AG09319 (cell line): ENCODE results near the gene SYNPO.

Experiments
- DNase-seq: peaks from one replicate; pipeline ENCODE4 v3.0.0-alpha.2; 2010; ENCODE audit warnings: low read depth; ENCODE audit errors: extremely low read depth
- TF ChIP-seq, protein P1 (sequence below): IDR thresholded peaks from 2 replicates; pipeline ENCODE4 v1.5.1; 2011; ENCODE audit warnings: low read depth, mild to moderate bottlenecking, inconsistent platforms, low read length, moderate library complexity

The SYNPO gene

GRCh38 chr5:150625831-150626746 lies 14.4 kb upstream of the SYNPO start:
- no peak for DNase-seq
- TF ChIP-seq, protein P1, sequence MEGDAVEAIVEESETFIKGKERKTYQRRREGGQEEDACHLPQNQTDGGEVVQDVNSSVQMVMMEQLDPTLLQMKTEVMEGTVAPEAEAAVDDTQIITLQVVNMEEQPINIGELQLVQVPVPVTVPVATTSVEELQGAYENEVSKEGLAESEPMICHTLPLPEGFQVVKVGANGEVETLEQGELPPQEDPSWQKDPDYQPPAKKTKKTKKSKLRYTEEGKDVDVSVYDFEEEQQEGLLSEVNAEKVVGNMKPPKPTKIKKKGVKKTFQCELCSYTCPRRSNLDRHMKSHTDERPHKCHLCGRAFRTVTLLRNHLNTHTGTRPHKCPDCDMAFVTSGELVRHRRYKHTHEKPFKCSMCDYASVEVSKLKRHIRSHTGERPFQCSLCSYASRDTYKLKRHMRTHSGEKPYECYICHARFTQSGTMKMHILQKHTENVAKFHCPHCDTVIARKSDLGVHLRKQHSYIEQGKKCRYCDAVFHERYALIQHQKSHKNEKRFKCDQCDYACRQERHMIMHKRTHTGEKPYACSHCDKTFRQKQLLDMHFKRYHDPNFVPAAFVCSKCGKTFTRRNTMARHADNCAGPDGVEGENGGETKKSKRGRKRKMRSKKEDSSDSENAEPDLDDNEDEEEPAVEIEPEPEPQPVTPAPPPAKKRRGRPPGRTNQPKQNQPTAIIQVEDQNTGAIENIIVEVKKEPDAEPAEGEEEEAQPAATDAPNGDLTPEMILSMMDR, result no peak

DNA sequence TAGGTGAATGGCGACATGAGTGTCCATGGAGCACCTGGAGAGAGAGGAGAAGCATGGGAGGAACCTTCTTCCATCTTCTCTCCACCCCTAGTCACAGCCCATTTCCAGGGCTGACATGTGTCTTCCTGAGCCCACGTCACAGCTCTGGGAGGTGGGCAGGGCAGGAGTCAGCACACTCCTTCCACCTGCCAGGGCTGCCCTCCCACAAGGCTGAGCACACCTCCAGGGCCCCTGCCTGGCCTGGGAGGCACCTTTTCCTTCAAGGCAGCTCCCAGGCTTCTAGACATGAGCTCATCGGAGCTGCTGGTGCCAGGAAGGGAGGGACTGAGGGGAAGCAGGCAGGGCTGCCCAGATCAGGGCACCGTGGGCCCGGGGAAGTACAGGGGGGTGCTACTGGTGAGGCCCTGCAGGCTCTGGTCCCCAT lies 13.6 kb upstream of the SYNPO start:
- DNase-seq, result no peak
- TF ChIP-seq, protein P1, result no peak

DNA sequence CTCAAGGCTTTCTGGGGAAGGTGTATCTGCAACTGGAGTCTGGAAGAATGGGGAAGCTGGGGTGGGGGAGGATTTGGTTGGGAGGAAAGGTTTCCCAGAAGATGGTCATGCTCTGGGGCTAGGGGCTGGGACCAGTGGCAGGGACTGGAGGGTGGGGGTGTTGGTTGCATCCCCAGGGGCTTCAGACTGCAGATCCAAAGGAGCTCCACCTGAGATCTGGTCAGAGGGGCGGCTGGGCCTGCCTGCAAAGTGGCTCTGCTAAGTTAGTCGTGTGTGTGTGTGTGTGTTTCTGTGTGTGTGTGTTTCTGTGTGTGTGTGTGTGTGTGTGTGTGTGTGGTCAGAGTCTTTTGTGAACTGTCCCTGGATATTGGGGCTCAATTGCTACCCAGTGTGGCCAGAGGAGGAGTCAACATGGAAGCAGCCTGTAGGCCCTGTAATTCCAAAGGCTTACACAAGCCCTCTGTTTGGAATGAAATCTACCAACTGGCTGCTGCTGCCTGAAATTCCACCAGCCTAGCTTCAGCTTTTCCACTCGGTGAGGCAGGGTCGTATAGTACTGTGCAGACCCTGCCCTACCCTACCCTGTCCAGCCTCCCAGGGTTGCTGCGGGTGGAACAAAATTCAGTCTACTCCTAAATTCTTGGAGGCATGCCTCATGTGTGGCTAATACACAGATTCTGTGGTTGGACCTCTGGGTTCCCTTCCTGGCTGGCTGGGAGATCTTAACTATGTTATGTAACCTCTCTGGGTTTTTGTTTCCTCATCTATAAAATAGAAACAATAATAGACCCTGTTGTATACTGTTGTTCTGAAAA lies 12.5 kb upstream of the SYNPO start:
- no peak for DNase-seq
- TF ChIP-seq, protein P1, result no peak

DNA sequence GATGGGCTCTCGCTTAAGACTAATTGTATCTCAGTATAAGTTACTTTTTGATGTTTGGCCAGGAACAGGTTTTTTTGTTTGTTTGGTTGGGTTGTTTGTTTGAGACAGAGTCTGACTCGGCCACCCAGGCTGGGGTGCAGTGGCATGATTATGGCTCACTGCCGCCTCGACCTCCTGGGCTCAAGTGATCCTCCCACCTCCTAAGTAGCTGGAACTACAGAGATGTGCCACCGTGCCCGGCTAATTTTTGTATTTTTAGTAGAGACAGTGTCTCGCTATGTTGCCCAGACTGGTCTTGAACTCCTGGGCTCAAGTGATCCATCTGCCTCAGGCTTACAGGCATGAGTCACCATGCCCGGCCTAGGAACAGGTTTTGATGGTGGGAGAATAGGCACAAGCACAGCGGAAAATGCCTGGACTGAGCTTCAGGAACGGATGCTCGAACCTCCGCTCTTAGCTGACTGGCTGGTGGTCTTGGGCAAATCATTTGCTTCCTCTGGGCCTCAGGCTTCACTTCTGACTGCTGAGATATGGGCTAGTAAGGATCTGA lies 11.4 kb upstream of the SYNPO start:
- no peak for DNase-seq
- TF ChIP-seq, protein P1, result no peak

DNA sequence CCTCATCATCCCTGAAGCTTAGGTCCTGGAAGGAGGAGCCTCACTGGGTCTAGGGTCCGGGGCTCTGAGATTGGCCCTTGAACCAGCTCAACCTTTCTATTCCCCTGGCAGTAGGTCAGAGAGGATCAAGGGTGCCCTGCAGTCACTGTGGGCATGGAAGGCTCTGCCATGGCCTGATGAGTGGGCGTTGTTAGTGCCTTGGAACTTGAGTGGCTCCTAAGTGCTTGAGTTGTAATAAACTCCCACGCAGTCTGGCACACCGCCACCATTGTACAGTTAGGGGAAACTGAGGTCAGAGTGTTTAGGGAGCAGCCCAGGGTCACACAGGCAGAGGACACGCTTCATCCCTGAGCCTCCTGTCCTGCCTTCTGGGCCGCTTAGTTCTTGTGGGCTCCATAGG lies 10.4 kb upstream of the SYNPO start:
- TF ChIP-seq, protein P1, result no peak
- DNase-seq, result no peak

DNA sequence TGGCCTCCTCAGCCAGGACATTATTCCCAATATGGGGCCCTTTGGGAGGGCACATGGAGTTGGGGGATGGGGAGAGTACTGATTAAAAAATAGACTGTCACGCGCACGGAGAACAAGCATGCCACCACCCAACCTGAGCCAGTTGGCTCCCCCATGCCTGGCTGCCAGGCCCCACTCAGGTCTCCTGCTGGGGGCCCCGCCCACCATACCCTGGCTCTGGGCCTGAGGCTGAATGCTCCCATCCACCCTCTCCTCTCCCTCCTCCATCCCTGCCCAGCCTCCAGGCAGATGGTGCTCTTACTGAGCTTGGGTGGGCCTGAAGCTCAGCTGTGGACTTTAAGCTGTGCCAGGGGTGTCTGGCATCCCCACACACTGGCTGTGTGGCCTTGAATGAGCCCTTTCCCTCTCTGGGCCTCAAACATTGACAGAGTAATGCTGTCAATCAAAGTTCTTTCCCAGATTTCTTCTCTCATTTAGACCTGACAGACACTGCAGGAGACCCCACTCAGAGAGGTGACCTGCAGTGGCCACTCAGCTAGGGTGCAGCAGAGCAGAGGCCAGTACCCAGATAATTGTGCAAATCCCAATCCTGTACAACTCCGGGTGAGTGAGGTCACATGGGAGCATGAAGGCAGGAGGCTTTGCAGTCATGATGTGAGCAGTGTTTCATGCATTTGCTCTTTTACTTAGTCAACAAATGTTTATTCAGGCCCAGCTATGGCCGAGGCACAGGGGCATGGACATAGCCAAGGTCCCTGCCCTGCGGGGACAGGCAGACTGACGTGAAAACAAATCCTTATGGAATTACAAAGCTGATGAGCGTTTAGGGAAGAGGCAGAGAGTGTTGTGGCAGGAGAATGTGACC lies 9.8 kb upstream of the SYNPO start:
- DNase-seq, result no peak
- TF ChIP-seq, protein P1, result no peak
